Fibroblast of the aortic adventitia (primary cell): ENCODE results near the gene CC2D2A. TPM values are rescaled to one million over a fixed set of nuclear protein-coding genes. Genes with fewer than 3 reads are reported as not detected.
A peak's percentile ranks its signal among the peaks of the same experiment; 100 is the strongest.
"Not testable (repeated sequence)": the region's sequence is repeated elsewhere in the genome, so short reads cannot be mapped to it uniquely, and the experiment has no call there.

Experiments
- DNase-seq: peaks from one replicate; pipeline ENCODE4 v3.0.0-alpha.2; 2010; ENCODE audit warnings: low read depth
- H3K4me3 ChIP-seq: 2 replicates; pipeline ENCODE4 v1.5.1; 2011; ENCODE audit warnings: low read depth, mild to moderate bottlenecking, control low read depth, low read length, moderate library complexity
- total RNA-seq: library from RNA; depleted of rRNA; stranded (reverse); fragments of >200 nt; gene quantifications from 2 replicates; pipeline ENCODE4 v1.2.3, GENCODE V29; 2012; ENCODE audit warnings: low replicate concordance
- TF ChIP-seq, protein P1 (sequence below): IDR thresholded peaks from 2 replicates; pipeline ENCODE4 v1.5.1; 2011; ENCODE audit warnings: mild to moderate bottlenecking, low read length, control low read depth, inconsistent platforms; ENCODE audit not compliant: insufficient read depth

CC2D2A gene
- total RNA-seq, 1 donor = 52.9 TPM

DNA sequence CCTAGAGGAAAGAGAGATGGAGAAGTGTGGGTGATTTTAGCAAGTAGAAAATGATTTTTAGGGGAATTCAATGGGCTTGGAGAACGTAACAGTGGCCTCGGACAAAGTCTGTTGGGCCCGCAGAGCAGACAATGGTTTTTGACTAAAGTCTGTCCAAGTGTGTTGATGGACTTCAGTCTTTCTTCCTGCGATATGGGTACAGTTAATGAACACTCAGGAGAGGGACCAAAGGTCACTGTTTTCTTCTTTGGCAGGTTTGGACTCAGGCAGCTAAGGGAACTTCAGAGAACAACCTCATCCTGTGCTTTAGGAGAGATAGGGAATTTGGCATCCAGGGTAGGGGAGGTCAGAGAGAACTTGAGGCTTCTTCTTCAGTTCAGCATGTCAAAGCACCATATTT lies 38.0 kb downstream of the CC2D2A start:
- TF ChIP-seq, protein P1, sequence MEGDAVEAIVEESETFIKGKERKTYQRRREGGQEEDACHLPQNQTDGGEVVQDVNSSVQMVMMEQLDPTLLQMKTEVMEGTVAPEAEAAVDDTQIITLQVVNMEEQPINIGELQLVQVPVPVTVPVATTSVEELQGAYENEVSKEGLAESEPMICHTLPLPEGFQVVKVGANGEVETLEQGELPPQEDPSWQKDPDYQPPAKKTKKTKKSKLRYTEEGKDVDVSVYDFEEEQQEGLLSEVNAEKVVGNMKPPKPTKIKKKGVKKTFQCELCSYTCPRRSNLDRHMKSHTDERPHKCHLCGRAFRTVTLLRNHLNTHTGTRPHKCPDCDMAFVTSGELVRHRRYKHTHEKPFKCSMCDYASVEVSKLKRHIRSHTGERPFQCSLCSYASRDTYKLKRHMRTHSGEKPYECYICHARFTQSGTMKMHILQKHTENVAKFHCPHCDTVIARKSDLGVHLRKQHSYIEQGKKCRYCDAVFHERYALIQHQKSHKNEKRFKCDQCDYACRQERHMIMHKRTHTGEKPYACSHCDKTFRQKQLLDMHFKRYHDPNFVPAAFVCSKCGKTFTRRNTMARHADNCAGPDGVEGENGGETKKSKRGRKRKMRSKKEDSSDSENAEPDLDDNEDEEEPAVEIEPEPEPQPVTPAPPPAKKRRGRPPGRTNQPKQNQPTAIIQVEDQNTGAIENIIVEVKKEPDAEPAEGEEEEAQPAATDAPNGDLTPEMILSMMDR = no peak
- DNase-seq = no peak
- no peak overlapping the region for H3K4me3 ChIP-seq

DNA sequence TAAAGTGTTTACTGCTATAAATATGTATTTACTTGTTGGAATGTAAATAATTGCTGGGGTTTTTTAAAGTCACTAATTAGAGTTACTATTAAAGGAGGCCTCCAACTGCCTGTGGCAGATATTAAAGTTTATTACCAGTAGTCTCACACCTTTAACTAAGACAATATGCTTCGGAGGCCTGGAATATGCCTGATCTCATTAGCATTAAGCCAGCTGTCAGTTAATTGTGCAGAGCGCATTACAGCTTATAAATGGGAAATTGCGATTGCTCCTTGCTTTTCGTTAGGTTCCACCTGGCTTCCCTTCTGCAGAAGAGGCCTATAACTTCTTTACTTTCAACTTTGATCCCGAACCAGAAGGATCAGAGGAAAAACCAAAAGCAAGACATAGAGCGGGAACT lies 41.3 kb downstream of the CC2D2A start:
- DNase-seq = no peak
- no peak overlapping the region for H3K4me3 ChIP-seq
- TF ChIP-seq, protein P1 = no peak

- TF ChIP-seq, protein P1 = no peak
- no peak overlapping the region for H3K4me3 ChIP-seq
- no peak for DNase-seq
These were observed 43.9 kb downstream of the CC2D2A start for GRCh38 chr4:15513545-15513944.

DNA sequence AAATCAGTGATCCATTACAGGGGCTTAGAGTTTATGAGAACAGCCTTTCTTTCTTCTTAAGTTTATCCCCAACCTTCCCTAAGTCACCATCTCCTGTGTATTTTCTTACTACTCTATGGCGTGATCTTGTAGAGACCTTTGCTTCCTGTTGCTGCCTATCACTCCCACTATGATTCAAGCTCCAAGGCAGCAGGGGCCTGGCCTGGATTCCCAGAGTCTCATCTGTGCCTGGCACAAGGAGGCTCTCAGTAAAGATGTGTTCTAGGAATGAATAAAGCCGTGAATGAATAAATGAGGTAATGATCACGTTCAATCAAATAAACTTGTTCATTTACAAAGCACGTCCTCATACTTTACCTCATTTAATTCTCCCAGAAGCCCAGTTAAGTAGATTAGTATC lies 45.4 kb downstream of the CC2D2A start:
- DNase-seq = no peak

DNA sequence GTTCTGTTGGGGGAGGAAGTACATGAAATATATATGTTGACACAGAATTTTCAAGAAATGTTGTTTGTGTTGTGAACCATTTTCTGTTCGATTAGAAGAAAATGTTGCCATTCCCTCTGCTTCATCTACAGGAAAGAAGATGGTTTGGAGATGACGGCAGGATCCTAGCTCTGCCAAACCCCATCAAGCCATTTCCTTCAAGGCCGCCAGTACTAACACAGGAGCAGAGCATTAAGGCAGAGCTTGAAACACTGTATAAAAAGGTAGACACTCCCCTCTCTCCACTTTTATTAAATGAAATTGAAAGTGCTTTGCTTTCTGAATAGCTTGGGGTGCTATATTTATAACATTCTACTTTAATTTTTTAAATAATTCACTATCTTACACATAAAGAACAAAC lies 46.8 kb downstream of the CC2D2A start:
- DNase-seq = no peak
- TF ChIP-seq, protein P1 = no peak
- no peak overlapping the region for H3K4me3 ChIP-seq

More for the DNA sequence above, 45.4 kb downstream of the CC2D2A start:
- H3K4me3 ChIP-seq = no peak overlapping the region
- TF ChIP-seq, protein P1 = no peak

- not testable (repeated sequence) for DNase-seq, H3K4me3 ChIP-seq
These were observed 48.0 kb downstream of the CC2D2A start for GRCh38 chr4:15517681-15518080.

DNA sequence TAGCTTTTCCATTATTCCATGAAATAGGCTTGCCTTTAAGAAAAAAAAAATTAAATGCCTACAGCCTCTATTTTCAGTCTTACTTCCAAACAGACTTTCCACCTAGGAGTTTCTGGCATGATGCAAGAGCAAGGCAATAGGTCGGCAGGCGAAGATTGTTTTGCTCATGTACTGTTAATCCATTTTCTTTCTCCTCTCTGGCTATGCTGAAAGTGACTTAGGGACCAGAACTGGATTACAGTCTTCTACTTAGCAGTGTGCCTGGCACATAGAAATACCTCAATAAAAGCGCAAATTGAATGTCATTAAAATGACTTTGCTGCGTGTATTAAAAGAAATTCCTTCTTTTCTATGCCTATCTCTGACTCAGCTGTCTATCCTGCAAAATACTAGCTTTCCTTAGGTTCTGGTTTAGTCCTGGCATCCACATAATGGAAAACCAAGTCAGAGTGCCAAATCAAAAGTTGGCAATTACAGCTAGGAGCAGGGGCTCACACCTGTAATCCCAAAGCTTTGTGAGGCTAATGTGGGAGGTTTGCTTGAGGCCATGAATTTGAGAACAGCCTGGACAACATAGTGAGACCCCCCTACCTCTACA lies 51.9 kb downstream of the CC2D2A start:
- no peak overlapping the region for H3K4me3 ChIP-seq
- TF ChIP-seq, protein P1 = no peak
- DNase-seq = peak; percentile 70
